Measurements from ENCODE around the gene DDIT4.
"Not testable (repeated sequence)": the region's sequence is repeated elsewhere in the genome, so short reads cannot be mapped to it uniquely, and the experiment has no call there.

DDIT4 gene

DNA sequence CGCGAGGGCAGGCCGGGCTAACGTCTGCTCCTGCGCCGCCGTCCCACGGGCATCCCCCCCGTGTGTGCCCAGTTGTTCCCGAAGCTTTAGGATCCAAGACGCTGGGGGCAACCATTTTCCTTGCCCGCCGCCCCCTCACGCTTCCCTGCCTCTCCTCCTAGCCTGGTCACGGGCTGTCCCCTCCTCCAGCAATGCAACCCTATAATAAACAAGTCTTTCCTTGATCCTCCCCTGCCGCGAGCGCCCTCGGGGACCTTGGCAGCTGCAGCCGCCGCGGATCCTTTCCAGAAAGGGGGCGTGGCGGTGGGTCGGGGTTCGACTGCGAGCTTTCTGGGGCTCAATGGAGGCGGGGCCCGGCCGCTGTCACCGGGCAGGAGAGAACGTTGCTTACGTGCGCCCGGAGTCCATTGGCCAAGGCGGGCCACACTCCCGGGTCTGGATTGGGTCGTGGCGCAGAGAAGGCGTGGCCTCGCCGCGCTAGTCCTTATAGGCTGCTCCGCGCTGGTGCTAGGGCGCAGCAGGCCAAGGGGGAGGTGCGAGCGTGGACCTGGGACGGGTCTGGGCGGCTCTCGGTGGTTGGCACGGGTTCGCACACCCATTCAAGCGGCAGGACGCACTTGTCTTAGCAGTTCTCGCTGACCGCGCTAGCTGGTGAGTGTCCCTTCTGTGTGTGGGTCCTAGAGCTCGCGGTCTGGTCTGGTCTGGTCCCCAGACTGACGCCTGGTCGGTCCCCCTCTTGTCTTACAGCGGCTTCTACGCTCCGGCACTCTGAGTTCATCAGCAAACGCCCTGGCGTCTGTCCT lies at the start of gene DDIT4:
Gene DDIT4 (plus strand): TSS at position 515 of the 803 bp plus-strand sequence. CDS start 293 bp downstream, outside the sequence.
- DNase-seq: peak; percentile 98

DNA sequence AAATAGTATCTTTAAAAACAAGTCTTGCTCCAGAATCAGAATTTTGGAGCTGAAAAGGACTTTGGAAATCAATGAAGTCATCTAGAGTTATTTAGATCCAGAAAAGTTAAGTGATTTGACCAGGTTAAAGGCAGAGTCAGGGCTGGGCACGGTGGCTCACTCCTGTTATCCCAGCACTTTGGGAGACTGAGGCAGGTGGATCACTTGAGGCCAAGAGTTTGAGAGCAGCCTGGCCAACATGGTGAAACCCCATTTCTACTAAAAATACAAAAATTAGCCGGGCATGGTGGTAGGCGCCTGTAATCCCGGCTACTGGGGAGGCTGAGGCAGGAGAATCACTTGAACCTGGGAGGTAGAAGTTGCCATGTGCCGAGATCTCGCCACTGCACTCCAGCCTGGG lies 49.5 kb upstream of the DDIT4 start:
- not testable (repeated sequence) for DNase-seq

DNA sequence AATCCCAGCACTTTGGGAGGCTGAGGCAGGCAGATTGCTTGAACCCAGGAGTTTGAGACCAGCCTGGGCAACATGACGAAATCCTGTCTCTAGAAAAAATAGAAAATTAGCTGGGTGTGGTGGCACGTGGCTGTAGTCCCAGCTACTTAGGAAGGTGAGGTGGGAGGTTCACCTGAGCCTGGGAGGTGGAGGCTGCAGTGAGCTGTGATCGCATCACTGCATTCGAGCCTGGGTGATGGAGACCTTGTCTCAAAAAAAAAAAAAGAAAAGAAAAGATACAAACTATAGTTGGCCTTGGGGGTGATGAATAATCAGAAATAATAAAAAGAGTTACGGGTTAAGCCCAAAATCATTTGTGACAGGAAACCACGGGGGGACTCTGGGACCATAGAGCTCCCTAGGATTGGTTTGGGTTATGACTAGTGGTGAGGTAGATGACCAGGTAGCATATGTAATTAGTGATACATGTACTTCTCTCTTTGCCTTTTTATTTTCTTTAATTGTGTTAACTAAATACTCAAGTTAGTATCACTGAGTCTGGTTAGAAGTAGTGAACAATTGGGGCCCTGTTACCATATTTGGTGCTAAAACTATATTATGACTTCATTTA lies 47.2 kb upstream of the DDIT4 start:
- DNase-seq: no peak

- DNase-seq: no peak
These were observed 45.9 kb upstream of the DDIT4 start for GRCh38 chr10:72227826-72228225.

DNA sequence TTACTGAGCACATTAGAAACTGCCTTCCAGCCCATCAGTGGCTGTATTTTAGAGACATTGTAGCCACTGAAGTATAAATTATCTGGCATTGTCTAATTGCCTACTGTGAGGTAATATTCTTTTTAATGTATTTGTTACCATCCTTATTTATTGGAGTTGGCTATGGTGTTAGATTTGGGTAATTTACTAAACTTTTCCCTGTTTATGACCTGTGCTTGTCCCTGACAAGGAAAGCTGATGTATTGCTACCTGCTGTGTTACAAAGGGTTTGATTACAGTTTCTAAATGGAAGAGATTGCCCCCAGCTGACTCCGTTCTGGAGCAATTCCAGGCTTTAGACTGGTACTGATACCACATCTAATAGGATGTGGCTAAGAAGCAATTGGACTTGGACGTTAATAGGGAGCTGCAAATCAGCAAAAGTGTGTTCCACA lies 45.4 kb upstream of the DDIT4 start:
- DNase-seq: no peak

- no peak for DNase-seq
These were observed 44.2 kb upstream of the DDIT4 start for GRCh38 chr10:72229261-72230251.

DNA sequence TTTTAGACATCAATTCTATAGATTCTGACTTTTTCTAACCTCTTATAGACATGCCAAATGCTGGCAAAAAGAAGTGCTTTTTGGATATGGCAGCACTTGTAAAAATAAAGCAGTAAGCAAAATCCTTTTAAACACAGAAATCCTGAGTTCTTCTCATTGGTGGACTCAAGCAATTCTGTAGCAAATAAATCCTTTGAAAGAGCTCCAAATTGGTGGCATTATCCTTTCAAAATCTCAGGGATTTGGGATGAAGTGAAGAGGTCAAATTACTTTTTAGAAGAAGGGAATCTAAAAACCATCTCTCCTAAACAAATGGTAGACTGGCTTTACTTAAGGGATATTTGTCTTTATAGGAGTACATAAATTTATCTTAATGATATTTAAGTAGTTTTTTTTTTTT lies 40.1 kb upstream of the DDIT4 start:
- DNase-seq: no peak

DNA sequence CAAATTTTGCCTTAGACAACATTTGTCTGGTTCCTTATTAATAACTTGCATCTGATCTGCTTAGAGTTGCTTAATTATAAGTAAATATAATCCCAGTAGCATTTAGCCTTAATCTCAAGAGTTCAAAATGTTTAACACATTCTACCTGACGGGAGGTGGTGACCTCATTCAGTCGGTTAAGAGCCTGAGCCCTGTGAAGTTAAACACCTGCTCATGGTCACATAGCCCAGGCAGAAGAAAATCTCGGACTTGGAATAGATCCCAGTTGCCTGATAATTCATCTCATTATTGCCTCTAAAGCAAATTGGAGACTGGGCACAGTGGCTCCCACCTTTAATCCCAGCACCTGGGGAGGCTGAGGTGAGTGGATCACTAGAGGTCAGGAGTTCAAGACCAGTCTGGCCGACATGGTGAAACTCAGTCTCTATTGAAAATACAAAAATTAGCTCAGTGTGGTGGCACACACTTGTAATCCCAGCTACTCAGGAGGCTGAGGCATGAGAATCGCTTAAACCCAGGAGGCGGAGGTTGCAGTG lies 39.1 kb upstream of the DDIT4 start:
- DNase-seq: no peak

DNA sequence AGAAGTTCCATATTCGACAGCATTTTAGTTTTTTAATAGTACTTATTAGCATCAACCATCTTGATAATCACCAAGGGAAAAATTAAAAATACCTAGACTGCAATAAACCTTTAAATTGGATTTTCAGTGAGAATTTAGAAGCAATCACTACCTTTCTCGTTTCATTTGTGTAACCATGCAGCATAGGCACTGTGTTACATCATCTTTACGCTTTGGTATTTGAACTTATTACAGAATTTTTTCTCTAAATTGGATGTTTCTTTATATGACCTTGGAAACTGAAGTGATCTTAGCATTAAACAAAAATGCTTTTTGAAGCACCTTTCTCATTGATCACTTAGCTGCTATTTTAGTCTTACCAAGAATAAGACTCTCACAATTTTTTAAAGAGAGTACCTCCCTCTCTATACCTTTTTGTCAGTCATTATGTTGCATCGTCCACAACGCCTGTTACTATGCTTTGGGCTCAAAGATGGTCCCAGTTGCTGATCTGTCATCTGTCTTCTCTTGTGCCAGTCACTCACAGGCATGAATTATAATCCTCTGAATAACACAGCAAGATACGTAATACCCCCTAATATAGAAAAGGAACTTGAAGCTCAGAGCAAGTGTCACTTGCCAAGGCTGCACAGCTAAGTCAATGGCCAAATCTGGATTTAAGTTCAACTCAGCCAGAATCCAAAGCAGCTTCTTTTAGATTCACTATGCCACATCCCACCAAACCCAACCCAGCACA lies 38.0 kb upstream of the DDIT4 start:
- no peak for DNase-seq

- DNase-seq: no peak
These were observed 35.1 kb upstream of the DDIT4 start for GRCh38 chr10:72238392-72239175.

- no peak for DNase-seq
These were observed 34.3 kb upstream of the DDIT4 start for GRCh38 chr10:72239409-72239808.

DNA sequence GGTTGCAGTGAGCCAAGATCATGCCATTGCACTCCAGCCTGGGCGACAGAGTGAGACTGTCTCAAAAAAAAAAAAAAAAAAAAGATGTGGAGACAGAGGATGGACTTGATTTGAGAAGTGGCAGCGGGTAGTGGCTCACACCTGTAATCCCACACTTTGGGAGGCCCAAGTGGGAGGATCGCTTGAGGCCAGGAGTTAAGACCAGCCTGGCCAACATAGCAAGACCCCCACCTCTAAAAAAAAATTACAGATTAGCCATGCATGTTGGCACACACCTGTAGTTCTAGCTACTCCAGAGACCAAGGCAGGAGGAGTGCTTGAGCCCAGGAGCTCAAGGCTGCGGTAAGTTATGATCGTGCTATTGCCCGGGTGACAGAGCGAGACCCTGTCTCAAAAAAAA lies 33.4 kb upstream of the DDIT4 start:
- no peak for DNase-seq

DNA sequence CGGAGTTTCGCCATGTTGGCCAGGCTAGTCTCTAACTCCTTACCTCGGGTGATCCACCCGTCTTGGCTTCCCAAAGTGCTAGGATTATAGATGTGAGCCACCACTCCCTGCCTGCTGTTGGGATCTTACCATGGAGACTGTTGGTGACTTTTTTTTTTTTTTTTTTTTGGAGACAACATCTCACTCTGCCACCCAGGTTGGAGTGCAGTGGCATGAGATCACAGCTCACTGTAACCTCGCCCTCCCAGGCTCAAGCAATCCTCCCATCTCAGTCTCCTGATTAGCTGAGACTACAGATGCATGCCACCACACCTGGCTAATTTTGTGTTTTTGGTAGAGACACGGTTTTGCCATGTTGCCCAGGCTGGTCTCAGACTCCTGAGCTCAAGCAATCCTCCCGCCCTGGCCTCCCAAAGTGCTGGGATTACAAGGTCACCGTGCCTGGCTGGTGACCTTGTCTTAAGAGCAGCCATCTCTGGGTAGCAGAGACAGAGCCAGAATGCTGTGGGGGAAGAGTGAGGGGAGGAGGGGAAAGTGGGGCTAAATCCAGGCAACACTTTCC lies 32.0 kb upstream of the DDIT4 start:
- DNase-seq: no peak

DNA sequence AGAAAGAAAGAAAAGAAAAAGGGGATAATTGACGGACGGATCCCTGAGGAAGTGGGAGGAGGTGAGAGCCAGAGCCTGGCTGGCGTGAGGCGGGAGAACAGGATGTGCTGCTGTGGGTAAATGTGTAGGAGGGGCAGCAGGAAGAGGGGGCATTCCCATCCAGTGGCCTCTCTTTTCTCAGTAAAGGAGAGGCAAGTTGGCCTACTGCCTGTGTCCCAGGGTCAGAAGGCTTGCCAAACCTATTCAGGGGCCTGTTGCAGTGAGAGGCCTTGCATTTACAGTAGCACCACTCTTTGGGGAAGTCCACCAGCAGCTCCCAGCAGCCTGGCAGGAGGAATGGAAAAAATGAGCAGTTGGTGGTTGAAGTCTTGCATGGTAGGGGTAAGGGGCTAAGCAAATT lies 31.0 kb upstream of the DDIT4 start:
- DNase-seq: no peak

DNA sequence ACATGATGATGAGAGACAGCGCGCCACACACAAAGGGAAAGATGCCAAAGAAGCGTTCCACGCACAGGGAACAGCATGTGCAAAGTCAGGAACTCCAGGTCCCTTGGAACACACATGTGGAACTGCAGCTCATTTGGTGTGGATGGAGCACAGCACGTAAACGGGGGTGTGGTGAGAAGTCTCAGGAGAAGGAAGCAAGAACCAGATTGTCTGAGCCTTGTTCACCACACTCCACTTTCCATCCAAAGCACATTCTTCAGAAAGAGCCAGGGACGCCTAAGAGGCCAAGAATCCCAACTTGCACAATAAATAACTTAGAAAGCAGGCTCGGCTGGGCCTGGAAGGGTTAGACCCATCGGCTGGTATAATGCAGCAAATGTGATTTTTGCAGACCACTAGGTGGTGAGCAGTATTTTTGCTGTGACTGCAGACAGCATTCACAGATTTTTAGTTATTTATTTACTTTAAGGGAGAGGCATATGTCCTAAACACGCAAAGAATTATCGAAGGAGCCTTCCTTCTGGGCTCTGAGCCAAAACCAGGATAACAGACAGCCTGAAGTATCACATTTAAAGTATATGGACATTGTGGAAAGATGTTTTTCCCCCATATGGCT lies 29.8 kb upstream of the DDIT4 start:
- DNase-seq: no peak

GRCh38 chr10:72244573-72245038 lies 29.1 kb upstream of the DDIT4 start:
- DNase-seq: no peak

GRCh38 chr10:72245949-72246525 lies 27.7 kb upstream of the DDIT4 start:
- DNase-seq: no peak

DNA sequence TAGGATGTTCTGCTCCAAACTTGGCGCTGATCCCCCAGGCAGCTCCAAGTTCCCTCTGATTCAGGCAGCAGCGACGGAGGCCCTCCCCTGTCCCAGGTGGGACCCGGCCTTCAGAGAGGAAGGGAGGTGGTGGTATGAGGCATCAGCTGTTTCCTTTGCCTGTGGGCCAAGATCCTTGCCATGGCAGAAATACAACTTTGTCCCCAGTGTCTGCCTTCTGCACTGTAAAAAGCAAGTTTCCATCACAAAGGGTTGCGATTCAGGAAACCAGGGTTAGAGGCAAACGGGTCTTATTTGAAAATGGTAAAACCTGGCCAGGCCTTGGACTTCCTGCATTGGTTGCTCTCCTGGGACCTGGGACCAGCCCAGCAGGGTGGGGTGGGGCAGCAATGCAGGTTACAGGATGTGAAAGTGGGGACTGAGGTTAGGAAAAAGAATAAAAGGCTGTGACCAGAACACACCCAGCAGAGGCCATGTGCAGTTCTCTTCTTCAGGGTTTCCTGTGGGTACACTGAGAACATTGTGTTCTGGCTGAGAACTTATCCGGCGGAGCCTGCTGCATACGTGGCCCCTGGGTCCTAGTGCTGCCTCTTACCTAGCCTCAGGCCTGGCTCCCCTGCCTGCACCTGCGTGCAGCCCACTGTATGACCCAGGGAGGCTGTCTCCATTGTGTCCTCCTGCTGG lies 25.1 kb upstream of the DDIT4 start:
- peak; percentile 29 for DNase-seq

GRCh38 chr10:72249176-72249862 lies 24.4 kb upstream of the DDIT4 start:
- not testable (repeated sequence) for DNase-seq
